ENCODE measurements around the gene ROR2. TPM values are rescaled to one million over a fixed set of nuclear protein-coding genes. Genes with fewer than 3 reads are reported as not detected.
"Not testable (repeated sequence)": the region's sequence is repeated elsewhere in the genome, so short reads cannot be mapped to it uniquely, and the experiment has no call there.

The ROR2 gene
- total RNA-seq, 3 donors from 2014 or later (not counting 1 experiment from before 2014, with no cell fraction given), result 1.7 TPM; not detected in 2

DNA sequence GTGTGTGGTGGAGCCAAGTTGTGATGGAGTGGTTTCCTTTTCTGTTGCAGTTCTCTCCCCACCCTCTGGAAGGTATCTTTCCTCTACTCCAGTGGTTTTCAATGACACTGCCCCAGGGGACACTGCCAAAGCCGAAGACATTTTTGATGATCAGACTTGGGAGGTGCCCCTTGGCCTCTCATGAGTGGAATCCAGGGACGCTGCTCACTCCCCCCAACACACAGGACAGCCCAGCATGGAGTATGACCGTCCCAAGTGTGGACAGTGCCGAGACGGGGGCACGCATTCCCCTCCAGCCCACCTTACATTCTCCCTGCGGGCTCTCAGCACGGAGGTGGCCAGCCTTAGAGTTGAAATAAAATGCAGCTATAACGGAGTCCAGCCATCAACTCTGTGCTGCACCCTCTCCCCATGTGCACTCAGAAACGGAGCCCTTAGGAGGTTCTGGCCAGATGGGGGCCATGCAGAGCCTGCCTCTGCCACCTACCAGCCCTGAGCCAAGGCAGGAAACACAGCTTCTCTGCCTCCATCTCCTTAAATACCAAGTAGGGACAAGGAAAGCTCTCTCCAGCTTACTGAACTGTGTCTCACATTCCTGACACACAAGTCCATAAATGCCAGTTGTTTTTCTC is 150.8 kb downstream of the ROR2 start:
- intact Hi-C loops (cut with micrococcal nuclease), result no loop called here
- Histone ChIP-seq H3K4me1 (ENCODE audit: control insufficient read depth, insufficient read depth, low read length) (peaks cover 23% of the 10 kb centered on the region), H3K9me3 (ENCODE audit: control insufficient read depth, insufficient read depth, low read length) (peaks cover 21% of the 10 kb centered on the region), H3K36me3 (ENCODE audit: control insufficient read depth, insufficient read depth, low read length) (no peaks in the 10 kb centered on the region), H3K4me3 (ENCODE audit: low read length) (no peak overlapping the region), H3K27ac (ENCODE audit: low read length) (peak overlapping the region; percentile 91), H3K27me3 (ENCODE audit: control insufficient read depth, insufficient read depth, low read length) (no peaks in the 10 kb centered on the region)
- H3K27me3 Mint-ChIP-seq (ENCODE audit: low read depth in 2 of 2), result peaks cover 0 to 2% of the 10 kb centered on the region in 2 donors
- H3K4me3 Mint-ChIP-seq, result peak overlapping the region; percentile 58
- no peak for TF ChIP-seq CTCF (IDR thresholded peaks at IDR 0.05)
- H3K4me1 Mint-ChIP-seq, result peaks cover 15% of the 10 kb centered on the region in 2 donors
- WGBS (ENCODE audit: insufficient coverage), result 92% methylated on average over 10 of the region's 10 CpGs
- DNase-seq (no peak), ATAC-seq (no peak)
- peak overlapping the region; percentile 88 to 89 for H3K27ac Mint-ChIP-seq
- peaks cover 0 to 4% of the 10 kb centered on the region in 2 donors for H3K9me3 Mint-ChIP-seq
- H3K36me3 Mint-ChIP-seq, result no peaks in the 10 kb centered on the region

DNA sequence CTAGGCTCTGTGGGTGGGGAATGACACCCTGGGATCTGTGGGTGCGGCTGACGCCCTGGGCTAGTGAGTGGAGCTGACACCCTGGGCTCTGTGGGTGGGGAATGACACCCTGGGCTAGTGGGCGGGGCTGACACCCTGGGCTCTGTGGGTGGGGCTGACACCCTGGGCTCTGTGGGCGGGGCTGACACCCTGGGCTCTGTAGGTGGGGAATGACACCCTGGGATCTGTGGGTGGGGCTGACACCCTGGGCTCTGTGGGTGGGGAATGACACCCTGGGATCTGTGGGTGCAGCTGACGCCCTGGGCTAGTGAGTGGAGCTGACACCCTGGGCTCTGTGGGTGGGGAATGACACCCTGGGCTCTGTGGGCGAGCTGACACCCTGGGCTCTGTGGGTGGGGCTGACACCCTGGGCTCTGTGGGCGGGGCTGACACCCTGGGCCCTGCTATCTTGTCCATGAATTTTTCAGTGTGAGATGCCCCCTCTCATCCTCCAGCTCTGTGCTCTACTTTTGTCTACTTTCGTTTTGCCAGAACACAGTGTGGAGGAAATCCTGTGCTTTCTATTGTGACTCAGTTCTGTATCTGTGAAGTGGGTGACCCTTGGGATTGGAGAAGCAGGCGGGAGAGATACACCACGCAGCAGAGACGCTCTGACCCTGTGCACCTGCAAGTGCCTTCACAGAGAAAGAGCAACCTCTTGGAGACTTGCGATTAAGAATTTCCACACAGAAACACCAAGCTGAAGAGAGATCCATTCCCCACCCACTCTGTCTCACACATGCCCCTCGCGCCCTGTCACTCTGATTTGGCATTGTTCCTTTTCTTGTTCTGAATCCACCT is 151.5 kb downstream of the ROR2 start:
- peaks cover 15% of the 10 kb centered on the region in 2 donors for H3K4me1 Mint-ChIP-seq
- intact Hi-C loops (cut with micrococcal nuclease); H3K9me3 Mint-ChIP-seq; H3K27me3 Mint-ChIP-seq (ENCODE audit: low read depth in 2 of 2); H3K4me3 ChIP-seq (ENCODE audit: low read length); H3K36me3 ChIP-seq (ENCODE audit: control insufficient read depth, insufficient read depth, low read length); H3K36me3 Mint-ChIP-seq; H3K27me3 ChIP-seq (ENCODE audit: control insufficient read depth, insufficient read depth, low read length): not testable (repeated sequence)
- H3K27ac Mint-ChIP-seq, result peak overlapping the region; percentile 88 to 89
- 58% methylated on average over 14 of the region's 14 CpGs for WGBS (ENCODE audit: insufficient coverage)
- peak; percentile 68 to 82 for DNase-seq
- Histone ChIP-seq H3K9me3 (ENCODE audit: control insufficient read depth, insufficient read depth, low read length) (peaks cover 21% of the 10 kb centered on the region), H3K27ac (ENCODE audit: low read length) (peak overlapping the region; percentile 91), H3K4me1 (ENCODE audit: control insufficient read depth, insufficient read depth, low read length) (peaks cover 23% of the 10 kb centered on the region)
- peak overlapping the region; percentile 58 for H3K4me3 Mint-ChIP-seq
- peak; percentile 74 to 82 (median 76) for ATAC-seq

- peaks cover 23% of the 10 kb centered on the region for H3K4me1 ChIP-seq (ENCODE audit: control insufficient read depth, insufficient read depth, low read length)
- H3K27ac Mint-ChIP-seq; H3K4me3 ChIP-seq (ENCODE audit: low read length); H3K27me3 ChIP-seq (ENCODE audit: control insufficient read depth, insufficient read depth, low read length); intact Hi-C loops (cut with micrococcal nuclease); H3K4me3 Mint-ChIP-seq; H3K27ac ChIP-seq (ENCODE audit: low read length); DNase-seq; H3K36me3 ChIP-seq (ENCODE audit: control insufficient read depth, insufficient read depth, low read length); H3K27me3 Mint-ChIP-seq (ENCODE audit: low read depth in 2 of 2); H3K36me3 Mint-ChIP-seq; H3K9me3 Mint-ChIP-seq; ATAC-seq: not testable (repeated sequence)
- peaks cover 21% of the 10 kb centered on the region for H3K9me3 ChIP-seq (ENCODE audit: control insufficient read depth, insufficient read depth, low read length)
- peaks cover 15% of the 10 kb centered on the region in 2 donors for H3K4me1 Mint-ChIP-seq
- no CpG with 5 or more reads among the region's 2 CpGs for WGBS (ENCODE audit: insufficient coverage)
These were observed 152.5 kb downstream of the ROR2 start for GRCh38 chr9:91797517-91797916.

DNA sequence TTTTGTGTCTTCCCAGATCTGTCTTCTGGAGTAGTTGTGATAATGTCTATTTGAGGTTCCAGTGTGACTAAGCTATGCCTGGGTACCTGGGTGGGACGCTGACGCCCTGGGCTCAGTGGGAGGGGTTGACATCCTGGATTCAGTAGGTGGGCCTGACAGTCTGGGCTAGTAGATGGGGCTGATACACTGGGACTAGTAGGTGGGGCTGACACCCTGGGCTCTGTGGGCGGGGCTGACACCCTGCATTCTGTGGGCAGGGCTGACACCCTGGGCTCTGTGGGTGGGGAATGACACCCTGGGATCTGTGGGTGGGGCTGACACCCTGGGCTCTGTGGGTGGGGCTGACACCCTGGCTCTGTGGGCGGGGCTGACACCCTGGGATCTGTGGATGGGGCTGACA is 153.5 kb downstream of the ROR2 start:
- H3K4me3 ChIP-seq (ENCODE audit: low read length); H3K9me3 Mint-ChIP-seq; H3K36me3 Mint-ChIP-seq; H3K27me3 ChIP-seq (ENCODE audit: control insufficient read depth, insufficient read depth, low read length); H3K27me3 Mint-ChIP-seq (ENCODE audit: low read depth in 2 of 2); intact Hi-C loops (cut with micrococcal nuclease); H3K36me3 ChIP-seq (ENCODE audit: control insufficient read depth, insufficient read depth, low read length): not testable (repeated sequence)
- peaks cover 21% of the 10 kb centered on the region for H3K9me3 ChIP-seq (ENCODE audit: control insufficient read depth, insufficient read depth, low read length)
- H3K27ac Mint-ChIP-seq, result peak overlapping the region; percentile 83 to 87
- DNase-seq (peak; percentile 44 to 70), ATAC-seq (peak; percentile 52 to 59 (median 54))
- H3K4me3 Mint-ChIP-seq, result peak overlapping the region; percentile 22
- H3K4me1 Mint-ChIP-seq, result peaks cover 15% of the 10 kb centered on the region in 2 donors
- 82% methylated on average over 4 of the region's 4 CpGs for WGBS (ENCODE audit: insufficient coverage)
- H3K4me1 ChIP-seq (ENCODE audit: control insufficient read depth, insufficient read depth, low read length), result peaks cover 23% of the 10 kb centered on the region
- H3K27ac ChIP-seq (ENCODE audit: low read length), result peak overlapping the region; percentile 83

Data from natural killer cell (primary cell).